K562 (cell line): ENCODE measurements around the gene ANKRD34A. TPM values are rescaled to one million over a fixed set of nuclear protein-coding genes. Genes with fewer than 3 reads are reported as not detected.
A peak's percentile ranks its signal among the peaks of the same experiment; 100 is the strongest.

ENCODE experiments used
- DIDO1 ChIP-seq: fragments of 450-650 bp; IDR thresholded peaks from 2 replicates; pipeline ENCODE4 v1.6.1; 2016; ENCODE audit warnings: low read depth, missing biosample characterization, missing genetic modification characterization
- E2F3 ChIP-seq: fragments of 250-450 bp; sonication (Bioruptor Pico); IDR thresholded peaks from 2 replicates; pipeline ENCODE4 v1.4.0; 2020; ENCODE audit warnings: mild to moderate bottlenecking
- HEY1 ChIP-seq: fragments of 250-450 bp; sonication (Bioruptor Pico); IDR thresholded peaks from 2 replicates; pipeline ENCODE4 v1.5.0; 2020; ENCODE audit warnings: mild to moderate bottlenecking, moderate library complexity, borderline replicate concordance
- L3MBTL2 ChIP-seq: fragments of 450-650 bp; IDR thresholded peaks from 2 replicates; pipeline ENCODE4 v1.6.1; 2016; ENCODE audit warnings: mild to moderate bottlenecking, moderate library complexity
- NBN ChIP-seq: fragments of 450-650 bp; IDR thresholded peaks from 2 replicates; pipeline ENCODE4 v1.6.1; 2016; ENCODE audit warnings: low read depth, mild to moderate bottlenecking
- POLR3G ChIP-seq: IDR thresholded peaks from 2 replicates; pipeline ENCODE4 v1.6.1; 2011; ENCODE audit not compliant: insufficient read length, insufficient replicate concordance; ENCODE audit errors: extremely low read depth
- TAF1 ChIP-seq: IDR thresholded peaks from 2 replicates; pipeline ENCODE4 v1.6.1; 2011; ENCODE audit warnings: mild to moderate bottlenecking, low read length, moderate library complexity; ENCODE audit not compliant: insufficient read depth, control insufficient read depth, severe bottlenecking; ENCODE audit errors: extremely low read depth
- TSC22D4 ChIP-seq: fragments of 450-650 bp; IDR thresholded peaks from 2 replicates; pipeline ENCODE4 v1.6.1; 2016; ENCODE audit warnings: missing genetic modification characterization, missing biosample characterization, control low read depth
- ZNF121 ChIP-seq: sonication (generic); formaldehyde crosslinking; conservative IDR thresholded peaks from 2 replicates; pipeline ENCODE4 v1.8.0; 2022; ENCODE audit warnings: missing genetic modification reagents
- ZNF23 ChIP-seq: fragments of 250-450 bp; sonication (Bioruptor Pico); IDR thresholded peaks from 2 replicates; pipeline ENCODE4 v1.4.0; 2020; ENCODE audit warnings: mild to moderate bottlenecking
- ZNF695 ChIP-seq: fragments of 450-650 bp; formaldehyde crosslinking; IDR thresholded peaks from 2 replicates; pipeline ENCODE4 v1.4.0; 2020; ENCODE audit warnings: mild to moderate bottlenecking, moderate library complexity
- polyA plus RNA-seq, 8 experiments: library from polyadenylated mRNA; depleted of rRNA in 4 of 8; stranded (reverse) in 5 of 8; unstranded in 3 of 8; fragments of >200 nt; fragmentation: Nextera tagmentation in 2 of 8; fragmentation: Illumina TruSeq in 1 of 8; extraction: Ambion mirVana in 2 of 8; extraction: Trizol in 1 of 8; gene quantifications; 2 replicates each; pipeline versions ENCODE4 v1.2.1 to v1.2.3, GENCODE V29; 2011 to 2014; ENCODE audit warnings: inconsistent platforms in 1 of 8, missing spikeins in 1 of 8
- total RNA-seq, 7 experiments: library from RNA; depleted of rRNA in 6 of 7; stranded (reverse); fragments of >200 nt in 6 of 7; fragmentation: Illumina TruSeq in 2 of 7; extraction: Trizol in 2 of 7; gene quantifications; 2 replicates each; pipeline versions ENCODE4 v1.2.1 to v1.2.3, GENCODE V29; 2011 to 2021; ENCODE audit warnings: low replicate concordance in 1 of 7
- TF ChIP-seq, protein P1 (sequence below): fragments of 450-650 bp; formaldehyde crosslinking; IDR thresholded peaks from 2 replicates; pipeline ENCODE4 v1.4.0; 2022; ENCODE audit warnings: missing genetic modification characterization
- TF ChIP-seq, protein P2 (sequence below): fragments of 450-650 bp; IDR thresholded peaks from 2 replicates; pipeline ENCODE4 v1.6.1; 2016; ENCODE audit warnings: mild to moderate bottlenecking, moderate library complexity
- TF ChIP-seq, protein P3 (sequence below): fragments of 250-450 bp; sonication (Bioruptor Pico); IDR thresholded peaks from 2 replicates; pipeline ENCODE4 v1.4.0; 2020; ENCODE audit warnings: borderline replicate concordance

Gene ANKRD34A
- total and polyA plus RNA-seq, 9 of the 15 experiments (the other 6 are each of a cell fraction or from before 2014, with no cell fraction given) = 0.06 to 1.6 (median 0.43) TPM

DNA sequence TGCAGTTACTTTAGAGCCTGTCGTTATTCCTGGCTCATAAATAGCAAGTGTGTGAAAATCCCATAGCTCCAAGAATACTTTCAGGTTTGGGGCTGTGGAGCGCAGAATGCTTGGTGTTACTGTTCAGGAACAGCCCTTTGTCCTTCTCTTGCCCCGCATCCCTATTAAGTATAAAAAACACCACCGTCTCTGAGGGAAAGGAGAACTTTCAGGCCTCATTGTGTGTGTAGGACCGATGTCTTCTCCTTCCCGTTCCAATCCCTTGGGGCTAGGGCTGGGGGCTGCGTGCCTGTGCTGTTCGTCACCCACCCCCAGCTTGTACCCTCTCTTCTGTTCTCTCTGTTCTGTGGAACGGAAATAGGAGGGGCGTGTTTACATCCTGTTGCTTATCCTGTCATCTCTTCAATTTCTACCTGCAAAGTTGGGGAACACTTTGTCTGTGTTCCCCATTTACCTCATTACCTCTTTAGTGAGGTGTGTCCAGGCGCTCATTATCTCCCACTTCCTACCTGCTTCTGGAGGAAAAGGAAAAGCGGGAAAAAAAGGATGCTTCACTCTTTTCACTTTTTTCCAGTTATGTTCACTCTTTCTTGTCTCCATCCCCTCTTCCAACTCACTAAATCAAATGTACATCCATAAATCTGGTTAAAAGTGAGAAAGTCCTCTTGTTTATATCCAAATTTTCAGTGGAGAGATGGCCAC, 32.8 kb upstream of the ANKRD34A start (continued):
- TF ChIP-seq, protein P1, sequence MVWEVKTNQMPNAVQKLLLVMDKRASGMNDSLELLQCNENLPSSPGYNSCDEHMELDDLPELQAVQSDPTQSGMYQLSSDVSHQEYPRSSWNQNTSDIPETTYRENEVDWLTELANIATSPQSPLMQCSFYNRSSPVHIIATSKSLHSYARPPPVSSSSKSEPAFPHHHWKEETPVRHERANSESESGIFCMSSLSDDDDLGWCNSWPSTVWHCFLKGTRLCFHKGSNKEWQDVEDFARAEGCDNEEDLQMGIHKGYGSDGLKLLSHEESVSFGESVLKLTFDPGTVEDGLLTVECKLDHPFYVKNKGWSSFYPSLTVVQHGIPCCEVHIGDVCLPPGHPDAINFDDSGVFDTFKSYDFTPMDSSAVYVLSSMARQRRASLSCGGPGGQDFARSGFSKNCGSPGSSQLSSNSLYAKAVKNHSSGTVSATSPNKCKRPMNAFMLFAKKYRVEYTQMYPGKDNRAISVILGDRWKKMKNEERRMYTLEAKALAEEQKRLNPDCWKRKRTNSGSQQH (CRISPR knock-in tag) = no peak
- TF ChIP-seq ZNF121 (CRISPR knock-in tag) (no peak), POLR3G (no peak), L3MBTL2 (no peak), E2F3 (no peak), HEY1 (CRISPR knock-in tag) (no peak), NBN (no peak), TAF1 (peak; percentile 43), DIDO1 (tag) (no peak), ZNF23 (CRISPR knock-in tag) (no peak), ZNF695 (CRISPR knock-in tag) (0 out of 2 replicates have a peak, but pooled peaks have one; percentile 32), TSC22D4 (tag) (no peak)
- TF ChIP-seq, protein P2, sequence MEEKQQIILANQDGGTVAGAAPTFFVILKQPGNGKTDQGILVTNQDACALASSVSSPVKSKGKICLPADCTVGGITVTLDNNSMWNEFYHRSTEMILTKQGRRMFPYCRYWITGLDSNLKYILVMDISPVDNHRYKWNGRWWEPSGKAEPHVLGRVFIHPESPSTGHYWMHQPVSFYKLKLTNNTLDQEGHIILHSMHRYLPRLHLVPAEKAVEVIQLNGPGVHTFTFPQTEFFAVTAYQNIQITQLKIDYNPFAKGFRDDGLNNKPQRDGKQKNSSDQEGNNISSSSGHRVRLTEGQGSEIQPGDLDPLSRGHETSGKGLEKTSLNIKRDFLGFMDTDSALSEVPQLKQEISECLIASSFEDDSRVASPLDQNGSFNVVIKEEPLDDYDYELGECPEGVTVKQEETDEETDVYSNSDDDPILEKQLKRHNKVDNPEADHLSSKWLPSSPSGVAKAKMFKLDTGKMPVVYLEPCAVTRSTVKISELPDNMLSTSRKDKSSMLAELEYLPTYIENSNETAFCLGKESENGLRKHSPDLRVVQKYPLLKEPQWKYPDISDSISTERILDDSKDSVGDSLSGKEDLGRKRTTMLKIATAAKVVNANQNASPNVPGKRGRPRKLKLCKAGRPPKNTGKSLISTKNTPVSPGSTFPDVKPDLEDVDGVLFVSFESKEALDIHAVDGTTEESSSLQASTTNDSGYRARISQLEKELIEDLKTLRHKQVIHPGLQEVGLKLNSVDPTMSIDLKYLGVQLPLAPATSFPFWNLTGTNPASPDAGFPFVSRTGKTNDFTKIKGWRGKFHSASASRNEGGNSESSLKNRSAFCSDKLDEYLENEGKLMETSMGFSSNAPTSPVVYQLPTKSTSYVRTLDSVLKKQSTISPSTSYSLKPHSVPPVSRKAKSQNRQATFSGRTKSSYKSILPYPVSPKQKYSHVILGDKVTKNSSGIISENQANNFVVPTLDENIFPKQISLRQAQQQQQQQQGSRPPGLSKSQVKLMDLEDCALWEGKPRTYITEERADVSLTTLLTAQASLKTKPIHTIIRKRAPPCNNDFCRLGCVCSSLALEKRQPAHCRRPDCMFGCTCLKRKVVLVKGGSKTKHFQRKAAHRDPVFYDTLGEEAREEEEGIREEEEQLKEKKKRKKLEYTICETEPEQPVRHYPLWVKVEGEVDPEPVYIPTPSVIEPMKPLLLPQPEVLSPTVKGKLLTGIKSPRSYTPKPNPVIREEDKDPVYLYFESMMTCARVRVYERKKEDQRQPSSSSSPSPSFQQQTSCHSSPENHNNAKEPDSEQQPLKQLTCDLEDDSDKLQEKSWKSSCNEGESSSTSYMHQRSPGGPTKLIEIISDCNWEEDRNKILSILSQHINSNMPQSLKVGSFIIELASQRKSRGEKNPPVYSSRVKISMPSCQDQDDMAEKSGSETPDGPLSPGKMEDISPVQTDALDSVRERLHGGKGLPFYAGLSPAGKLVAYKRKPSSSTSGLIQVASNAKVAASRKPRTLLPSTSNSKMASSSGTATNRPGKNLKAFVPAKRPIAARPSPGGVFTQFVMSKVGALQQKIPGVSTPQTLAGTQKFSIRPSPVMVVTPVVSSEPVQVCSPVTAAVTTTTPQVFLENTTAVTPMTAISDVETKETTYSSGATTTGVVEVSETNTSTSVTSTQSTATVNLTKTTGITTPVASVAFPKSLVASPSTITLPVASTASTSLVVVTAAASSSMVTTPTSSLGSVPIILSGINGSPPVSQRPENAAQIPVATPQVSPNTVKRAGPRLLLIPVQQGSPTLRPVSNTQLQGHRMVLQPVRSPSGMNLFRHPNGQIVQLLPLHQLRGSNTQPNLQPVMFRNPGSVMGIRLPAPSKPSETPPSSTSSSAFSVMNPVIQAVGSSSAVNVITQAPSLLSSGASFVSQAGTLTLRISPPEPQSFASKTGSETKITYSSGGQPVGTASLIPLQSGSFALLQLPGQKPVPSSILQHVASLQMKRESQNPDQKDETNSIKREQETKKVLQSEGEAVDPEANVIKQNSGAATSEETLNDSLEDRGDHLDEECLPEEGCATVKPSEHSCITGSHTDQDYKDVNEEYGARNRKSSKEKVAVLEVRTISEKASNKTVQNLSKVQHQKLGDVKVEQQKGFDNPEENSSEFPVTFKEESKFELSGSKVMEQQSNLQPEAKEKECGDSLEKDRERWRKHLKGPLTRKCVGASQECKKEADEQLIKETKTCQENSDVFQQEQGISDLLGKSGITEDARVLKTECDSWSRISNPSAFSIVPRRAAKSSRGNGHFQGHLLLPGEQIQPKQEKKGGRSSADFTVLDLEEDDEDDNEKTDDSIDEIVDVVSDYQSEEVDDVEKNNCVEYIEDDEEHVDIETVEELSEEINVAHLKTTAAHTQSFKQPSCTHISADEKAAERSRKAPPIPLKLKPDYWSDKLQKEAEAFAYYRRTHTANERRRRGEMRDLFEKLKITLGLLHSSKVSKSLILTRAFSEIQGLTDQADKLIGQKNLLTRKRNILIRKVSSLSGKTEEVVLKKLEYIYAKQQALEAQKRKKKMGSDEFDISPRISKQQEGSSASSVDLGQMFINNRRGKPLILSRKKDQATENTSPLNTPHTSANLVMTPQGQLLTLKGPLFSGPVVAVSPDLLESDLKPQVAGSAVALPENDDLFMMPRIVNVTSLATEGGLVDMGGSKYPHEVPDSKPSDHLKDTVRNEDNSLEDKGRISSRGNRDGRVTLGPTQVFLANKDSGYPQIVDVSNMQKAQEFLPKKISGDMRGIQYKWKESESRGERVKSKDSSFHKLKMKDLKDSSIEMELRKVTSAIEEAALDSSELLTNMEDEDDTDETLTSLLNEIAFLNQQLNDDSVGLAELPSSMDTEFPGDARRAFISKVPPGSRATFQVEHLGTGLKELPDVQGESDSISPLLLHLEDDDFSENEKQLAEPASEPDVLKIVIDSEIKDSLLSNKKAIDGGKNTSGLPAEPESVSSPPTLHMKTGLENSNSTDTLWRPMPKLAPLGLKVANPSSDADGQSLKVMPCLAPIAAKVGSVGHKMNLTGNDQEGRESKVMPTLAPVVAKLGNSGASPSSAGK = no peak
- TF ChIP-seq, protein P3, sequence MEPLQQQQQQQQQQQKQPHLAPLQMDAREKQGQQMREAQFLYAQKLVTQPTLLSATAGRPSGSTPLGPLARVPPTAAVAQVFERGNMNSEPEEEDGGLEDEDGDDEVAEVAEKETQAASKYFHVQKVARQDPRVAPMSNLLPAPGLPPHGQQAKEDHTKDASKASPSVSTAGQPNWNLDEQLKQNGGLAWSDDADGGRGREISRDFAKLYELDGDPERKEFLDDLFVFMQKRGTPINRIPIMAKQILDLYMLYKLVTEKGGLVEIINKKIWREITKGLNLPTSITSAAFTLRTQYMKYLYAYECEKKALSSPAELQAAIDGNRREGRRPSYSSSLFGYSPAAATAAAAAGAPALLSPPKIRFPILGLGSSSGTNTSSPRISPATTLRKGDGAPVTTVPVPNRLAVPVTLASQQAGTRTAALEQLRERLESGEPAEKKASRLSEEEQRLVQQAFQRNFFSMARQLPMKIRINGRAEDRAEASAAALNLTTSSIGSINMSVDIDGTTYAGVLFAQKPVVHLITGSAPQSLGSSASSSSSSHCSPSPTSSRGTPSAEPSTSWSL = no peak
